Endothelial cell of umbilical vein (primary cell): ENCODE data around the gene NTN5.

ENCODE experiments used
- EZH2 ChIP-seq: IDR thresholded peaks from 2 replicates; pipeline ENCODE4 v1.6.1; 2012; ENCODE audit warnings: borderline replicate concordance, low read depth, mild to moderate bottlenecking, moderate library complexity, low read length, inconsistent platforms; ENCODE audit not compliant: severe bottlenecking
- POLR2A ChIP-seq: IDR thresholded peaks from 2 replicates; pipeline ENCODE4 v1.6.1; 2012; ENCODE audit warnings: low read depth, mild to moderate bottlenecking, control low read depth, low read length
- POLR2AphosphoS5 ChIP-seq: IDR thresholded peaks from 2 replicates; pipeline ENCODE4 v1.6.1; 2012; ENCODE audit warnings: low read depth, mild to moderate bottlenecking, control low read depth, low read length, moderate library complexity; ENCODE audit not compliant: insufficient read depth
- TF ChIP-seq, protein P1 (sequence below), 2 donors: IDR thresholded peaks; 1 replicate in 1 of 2; 2 replicates in 1 of 2; pipeline ENCODE4 v1.5.1; 2011; ENCODE audit warnings: low read length in 2 of 2, mild to moderate bottlenecking in 2 of 2, moderate library complexity in 2 of 2, control low read depth in 1 of 2, inconsistent platforms in 1 of 2, low read depth in 1 of 2; ENCODE audit not compliant: insufficient read depth in 1 of 2; ENCODE audit errors: extremely low read depth in 1 of 2

DNA sequence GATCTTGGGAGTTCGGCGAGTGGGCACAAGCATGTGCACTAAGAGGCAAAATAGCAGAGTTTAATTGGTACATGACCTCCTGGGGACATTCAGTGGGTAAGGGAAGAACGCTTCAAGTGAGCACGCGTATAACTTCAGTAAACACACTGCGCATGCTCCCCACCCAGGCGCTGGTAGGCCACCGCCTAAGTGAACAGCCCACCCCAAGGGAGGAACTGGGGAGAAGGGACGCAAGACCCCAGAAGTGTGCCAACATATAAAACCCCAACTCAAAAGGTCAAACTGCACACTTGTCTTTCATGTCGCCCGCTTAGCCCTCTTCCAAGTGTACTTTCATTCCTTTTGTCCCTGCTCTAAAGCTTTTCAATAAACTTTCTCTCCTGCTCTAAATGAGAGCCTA, 10.5 kb upstream of the NTN5 start:
- TF ChIP-seq POLR2A (no peak), EZH2 (no peak), POLR2AphosphoS5 (no peak)
- TF ChIP-seq, protein P1, sequence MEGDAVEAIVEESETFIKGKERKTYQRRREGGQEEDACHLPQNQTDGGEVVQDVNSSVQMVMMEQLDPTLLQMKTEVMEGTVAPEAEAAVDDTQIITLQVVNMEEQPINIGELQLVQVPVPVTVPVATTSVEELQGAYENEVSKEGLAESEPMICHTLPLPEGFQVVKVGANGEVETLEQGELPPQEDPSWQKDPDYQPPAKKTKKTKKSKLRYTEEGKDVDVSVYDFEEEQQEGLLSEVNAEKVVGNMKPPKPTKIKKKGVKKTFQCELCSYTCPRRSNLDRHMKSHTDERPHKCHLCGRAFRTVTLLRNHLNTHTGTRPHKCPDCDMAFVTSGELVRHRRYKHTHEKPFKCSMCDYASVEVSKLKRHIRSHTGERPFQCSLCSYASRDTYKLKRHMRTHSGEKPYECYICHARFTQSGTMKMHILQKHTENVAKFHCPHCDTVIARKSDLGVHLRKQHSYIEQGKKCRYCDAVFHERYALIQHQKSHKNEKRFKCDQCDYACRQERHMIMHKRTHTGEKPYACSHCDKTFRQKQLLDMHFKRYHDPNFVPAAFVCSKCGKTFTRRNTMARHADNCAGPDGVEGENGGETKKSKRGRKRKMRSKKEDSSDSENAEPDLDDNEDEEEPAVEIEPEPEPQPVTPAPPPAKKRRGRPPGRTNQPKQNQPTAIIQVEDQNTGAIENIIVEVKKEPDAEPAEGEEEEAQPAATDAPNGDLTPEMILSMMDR (IDR thresholded peaks at IDR 0.05; ENCODE audit: extremely low read depth in 1 of 2, insufficient read depth in 1 of 2, low read depth in 1 of 2, low read length in 2 of 2): no peak
